ENCODE measurements around the gene NEU2. TPM values are rescaled to one million over a fixed set of nuclear protein-coding genes. Genes with fewer than 3 reads are reported as not detected.

Gene NEU2
- total and polyA plus RNA-seq, 2 of the 13 experiments (the other 11 are each of a cell fraction or from before 2014, with no cell fraction given), result not detected

DNA sequence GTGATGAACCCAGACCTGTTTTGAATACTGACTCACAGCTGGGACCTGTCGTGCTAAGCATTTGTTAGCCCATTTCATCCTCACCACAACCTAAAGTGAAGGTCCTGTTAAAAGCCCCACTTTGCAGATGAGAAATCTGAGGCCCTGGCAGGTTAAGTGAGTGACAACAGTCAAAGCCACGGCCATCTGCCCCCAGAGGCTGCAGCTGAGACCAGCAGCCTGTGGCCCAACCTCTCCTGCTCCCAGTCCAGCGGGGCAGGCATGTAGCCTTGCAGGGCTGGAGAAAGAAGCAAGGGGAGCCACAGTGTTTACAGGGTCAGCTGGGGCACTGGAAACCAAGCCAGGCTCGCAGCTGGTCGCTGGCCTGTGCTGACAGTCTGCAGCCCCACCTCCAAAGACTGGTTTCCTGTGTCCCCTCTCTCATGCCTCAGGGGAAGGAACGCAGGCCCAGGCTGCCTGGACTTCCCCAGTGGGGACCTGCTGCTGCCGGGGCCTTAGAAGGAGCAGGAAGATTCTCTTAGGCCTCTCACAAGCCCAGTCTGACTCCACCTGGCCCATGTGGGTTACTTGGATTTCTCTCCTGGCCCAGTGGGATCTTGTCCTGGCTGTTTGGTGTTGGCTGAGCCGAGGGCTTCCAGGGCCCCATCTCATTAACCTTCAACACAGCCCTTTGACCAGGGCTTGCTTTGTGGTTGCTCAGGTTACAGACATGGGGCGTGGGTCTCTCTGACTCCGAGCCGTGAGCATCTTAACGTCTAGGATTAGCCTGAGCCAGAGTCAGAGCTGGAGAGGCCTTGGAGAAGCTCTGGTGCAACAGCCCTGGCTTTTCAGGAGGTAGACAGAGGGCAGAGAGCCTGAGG, 29.3 kb downstream of the NEU2 start (continued):
- TF ChIP-seq, protein P1, sequence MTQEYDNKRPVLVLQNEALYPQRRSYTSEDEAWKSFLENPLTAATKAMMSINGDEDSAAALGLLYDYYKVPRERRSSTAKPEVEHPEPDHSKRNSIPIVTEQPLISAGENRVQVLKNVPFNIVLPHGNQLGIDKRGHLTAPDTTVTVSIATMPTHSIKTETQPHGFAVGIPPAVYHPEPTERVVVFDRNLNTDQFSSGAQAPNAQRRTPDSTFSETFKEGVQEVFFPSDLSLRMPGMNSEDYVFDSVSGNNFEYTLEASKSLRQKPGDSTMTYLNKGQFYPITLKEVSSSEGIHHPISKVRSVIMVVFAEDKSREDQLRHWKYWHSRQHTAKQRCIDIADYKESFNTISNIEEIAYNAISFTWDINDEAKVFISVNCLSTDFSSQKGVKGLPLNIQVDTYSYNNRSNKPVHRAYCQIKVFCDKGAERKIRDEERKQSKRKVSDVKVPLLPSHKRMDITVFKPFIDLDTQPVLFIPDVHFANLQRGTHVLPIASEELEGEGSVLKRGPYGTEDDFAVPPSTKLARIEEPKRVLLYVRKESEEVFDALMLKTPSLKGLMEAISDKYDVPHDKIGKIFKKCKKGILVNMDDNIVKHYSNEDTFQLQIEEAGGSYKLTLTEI (CRISPR knock-in tag; conservative IDR thresholded peaks at IDR 0.05), result no peak
- TF ChIP-seq FOXM1 (CRISPR knock-in tag; IDR thresholded peaks at IDR 0.05) (no peak), ZFP36L1 (CRISPR knock-in tag; IDR thresholded peaks at IDR 0.05) (peak; percentile 86; the same call in 1 of the 2 replicates), SP5 (CRISPR knock-in tag; IDR thresholded peaks at IDR 0.05; ENCODE audit: borderline replicate concordance, low read depth) (peak; percentile 72), MXI1 (IDR thresholded peaks at IDR 0.05; ENCODE audit: borderline replicate concordance, low read depth, low read length) (peak; percentile 82; the same call in 1 of the 3 replicates), SP140L (CRISPR knock-in tag; IDR thresholded peaks at IDR 0.05; ENCODE audit: borderline replicate concordance) (no peak; the same call in 1 of the 2 replicates), SPEN (CRISPR knock-in tag; IDR thresholded peaks at IDR 0.05; ENCODE audit: low read depth) (peak; percentile 90), ATAD3A (CRISPR knock-in tag; IDR thresholded peaks at IDR 0.05) (0 out of 2 replicates have a peak, but pooled peaks have one; percentile 10), ZNF615 (CRISPR knock-in tag; IDR thresholded peaks at IDR 0.05; ENCODE audit: borderline replicate concordance) (no peak), EHMT2 (IDR thresholded peaks at IDR 0.05; ENCODE audit: borderline replicate concordance, low read depth, low read length) (no peak), ZNF143 (CRISPR knock-in tag; IDR thresholded peaks at IDR 0.05) (no peak), HOXA3 (CRISPR knock-in tag; IDR thresholded peaks at IDR 0.05) (peak; percentile 72), ZNF546 (CRISPR knock-in tag; conservative IDR thresholded peaks at IDR 0.05) (no peak; the same call in 1 of the 2 replicates), KDM1A (CRISPR knock-in tag; IDR thresholded peaks at IDR 0.05) (peak; percentile 99), IKZF4 (CRISPR knock-in tag; IDR thresholded peaks at IDR 0.05; ENCODE audit: borderline replicate concordance, low read depth, not compliant biosample characterization) (no peak), ZNF350 (CRISPR knock-in tag; IDR thresholded peaks at IDR 0.05; ENCODE audit: borderline replicate concordance, low read depth) (peak; percentile 86; the same call in 1 of the 2 replicates), NCOA2 (CRISPR knock-in tag; IDR thresholded peaks at IDR 0.05) (peak; percentile 50; the same call in 1 of the 2 replicates), FOXP1 (IDR thresholded peaks at IDR 0.05) (no peak), FOXP1 (CRISPR knock-in tag; IDR thresholded peaks at IDR 0.05) (peak; percentile 67), NFYB (CRISPR knock-in tag; IDR thresholded peaks at IDR 0.05) (no peak; the same call in 1 of the 2 replicates)
- TF ChIP-seq, protein P2, sequence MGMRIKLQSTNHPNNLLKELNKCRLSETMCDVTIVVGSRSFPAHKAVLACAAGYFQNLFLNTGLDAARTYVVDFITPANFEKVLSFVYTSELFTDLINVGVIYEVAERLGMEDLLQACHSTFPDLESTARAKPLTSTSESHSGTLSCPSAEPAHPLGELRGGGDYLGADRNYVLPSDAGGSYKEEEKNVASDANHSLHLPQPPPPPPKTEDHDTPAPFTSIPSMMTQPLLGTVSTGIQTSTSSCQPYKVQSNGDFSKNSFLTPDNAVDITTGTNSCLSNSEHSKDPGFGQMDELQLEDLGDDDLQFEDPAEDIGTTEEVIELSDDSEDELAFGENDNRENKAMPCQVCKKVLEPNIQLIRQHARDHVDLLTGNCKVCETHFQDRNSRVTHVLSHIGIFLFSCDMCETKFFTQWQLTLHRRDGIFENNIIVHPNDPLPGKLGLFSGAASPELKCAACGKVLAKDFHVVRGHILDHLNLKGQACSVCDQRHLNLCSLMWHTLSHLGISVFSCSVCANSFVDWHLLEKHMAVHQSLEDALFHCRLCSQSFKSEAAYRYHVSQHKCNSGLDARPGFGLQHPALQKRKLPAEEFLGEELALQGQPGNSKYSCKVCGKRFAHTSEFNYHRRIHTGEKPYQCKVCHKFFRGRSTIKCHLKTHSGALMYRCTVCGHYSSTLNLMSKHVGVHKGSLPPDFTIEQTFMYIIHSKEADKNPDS (CRISPR knock-in tag; IDR thresholded peaks at IDR 0.05), result no peak
- TF ChIP-seq, protein P3, sequence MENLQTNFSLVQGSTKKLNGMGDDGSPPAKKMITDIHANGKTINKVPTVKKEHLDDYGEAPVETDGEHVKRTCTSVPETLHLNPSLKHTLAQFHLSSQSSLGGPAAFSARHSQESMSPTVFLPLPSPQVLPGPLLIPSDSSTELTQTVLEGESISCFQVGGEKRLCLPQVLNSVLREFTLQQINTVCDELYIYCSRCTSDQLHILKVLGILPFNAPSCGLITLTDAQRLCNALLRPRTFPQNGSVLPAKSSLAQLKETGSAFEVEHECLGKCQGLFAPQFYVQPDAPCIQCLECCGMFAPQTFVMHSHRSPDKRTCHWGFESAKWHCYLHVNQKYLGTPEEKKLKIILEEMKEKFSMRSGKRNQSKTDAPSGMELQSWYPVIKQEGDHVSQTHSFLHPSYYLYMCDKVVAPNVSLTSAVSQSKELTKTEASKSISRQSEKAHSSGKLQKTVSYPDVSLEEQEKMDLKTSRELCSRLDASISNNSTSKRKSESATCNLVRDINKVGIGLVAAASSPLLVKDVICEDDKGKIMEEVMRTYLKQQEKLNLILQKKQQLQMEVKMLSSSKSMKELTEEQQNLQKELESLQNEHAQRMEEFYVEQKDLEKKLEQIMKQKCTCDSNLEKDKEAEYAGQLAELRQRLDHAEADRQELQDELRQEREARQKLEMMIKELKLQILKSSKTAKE (CRISPR knock-in tag; IDR thresholded peaks at IDR 0.05; ENCODE audit: borderline replicate concordance), result peak; percentile 86
- TF ChIP-seq, protein P4, sequence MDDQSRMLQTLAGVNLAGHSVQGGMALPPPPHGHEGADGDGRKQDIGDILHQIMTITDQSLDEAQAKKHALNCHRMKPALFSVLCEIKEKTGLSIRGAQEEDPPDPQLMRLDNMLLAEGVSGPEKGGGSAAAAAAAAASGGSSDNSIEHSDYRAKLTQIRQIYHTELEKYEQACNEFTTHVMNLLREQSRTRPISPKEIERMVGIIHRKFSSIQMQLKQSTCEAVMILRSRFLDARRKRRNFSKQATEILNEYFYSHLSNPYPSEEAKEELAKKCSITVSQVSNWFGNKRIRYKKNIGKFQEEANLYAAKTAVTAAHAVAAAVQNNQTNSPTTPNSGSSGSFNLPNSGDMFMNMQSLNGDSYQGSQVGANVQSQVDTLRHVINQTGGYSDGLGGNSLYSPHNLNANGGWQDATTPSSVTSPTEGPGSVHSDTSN (CRISPR knock-in tag; IDR thresholded peaks at IDR 0.05; ENCODE audit: borderline replicate concordance), result no peak

Data from HepG2 (cell line).